Pancreas (tissue), 10 donors: Measurements from ENCODE around the gene ERMAP. TPM values are rescaled to one million over a fixed set of nuclear protein-coding genes. Genes with fewer than 3 reads are reported as not detected.

ENCODE experiments used
- ATAC-seq, 4 donors: fragments of 200-7000 bp; cut with Tn5 transposase; one replicate each; pipeline versions ENCODE4 v1.8.0 to v1.9.1; 2020; ENCODE audit warnings: mild to moderate bottlenecking in 4 of 4, moderate library complexity in 4 of 4
- DNase-seq, 6 donors: peaks; one replicate each; pipeline ENCODE4 v3.0.0-alpha.2; 2020
- FAIRE-seq: peaks from 2 replicates; lab custom pipeline; 2012; peaks lifted over from hg19 to GRCh38; lab: Jason Lieb, UNC
- H3K27ac ChIP-seq, 4 donors: fragments of 200-600 bp; sonication (generic); 1 replicate in 3 of 4; 2 replicates in 1 of 4; pipeline versions ENCODE4 v1.5.0 to v1.8.0; 2020
- H3K27me3 ChIP-seq, 4 donors: fragments of 200-600 bp; one replicate each; pipeline ENCODE4 v1.8.0; 2021
- H3K36me3 ChIP-seq, 3 donors: fragments of 200-600 bp; sonication (generic) in 1 of 3; one replicate each; pipeline versions ENCODE4 v1.5.0 to v1.8.0; 2020 to 2021
- H3K4me1 ChIP-seq, 3 donors: fragments of 200-600 bp; one replicate each; pipeline ENCODE4 v1.8.0; 2021
- H3K4me3 ChIP-seq, 4 donors: fragments of 200-600 bp; sonication (generic) in 2 of 4; one replicate each; pipeline versions ENCODE4 v1.5.0 to v1.8.0; 2020 to 2021
- H3K9me3 ChIP-seq, 4 donors: fragments of 200-600 bp; one replicate each; pipeline ENCODE4 v1.8.0; 2021
- CTCF ChIP-seq, 4 donors: fragments of 200-600 bp; sonication (generic) in 3 of 4; IDR thresholded peaks; one replicate each; pipeline versions ENCODE4 v1.5.0 to v1.8.0; 2021; ENCODE audit warnings: antibody characterized with exemption in 4 of 4
- WGBS, 2 donors: extraction: QIAGEN DNeasy Blood & Tissue Kit; methylation state at CpG; one replicate each; pipeline ENCODE4 v1.1.7; 2013; 5-methylcytosine and 5-hydroxymethylcytosine counted together
- intact Hi-C, 3 donors: fragments of 100-400 bp; cut with DNase I; formaldehyde crosslinking; loops; one replicate each; pipeline versions ENCODE4 v1.11.1 to v1.14.2; 2022
- polyA plus RNA-seq, 2 donors: library from polyadenylated mRNA; stranded (reverse); fragments of 200-250 nt; gene quantifications; one replicate each; pipeline ENCODE4 v1.2.3, GENCODE V29; 2013
- total RNA-seq, 6 donors: library from RNA; stranded (reverse); fragmentation: NEBNext Ultra II Directional in 4 of 6; extraction: Animal tissue kit (Norgen Biotek cat#: 25700) in 4 of 6; gene quantifications; one replicate each; pipeline versions ENCODE4 v1.2.1 to v1.2.4, GENCODE V29; 2021 to 2023
- donor health status: healthy with polysubstance abuse.
- donor health status: DM: no; HTN: no; CAD: no; lungs with moderate emphysema.
- donor health status: DM: no; HTN: no; CAD: no.
- donor health status: control.
- donor health status: control.
- donor health status: Bipolar disorder and iron deficiency.
- donor health status: DM: yes; HTN: yes; CAD: no.
- donor health status: DM: no; HTN: no; CAD: no.
- donor health status: DM: no; HTN: no; CAD: no.
- donor health status: DM: yes; HTN: yes; CAD: no.

The ERMAP gene
- 10 to 100 TPM in 1 of 6 donors, 1 to 10 TPM in 5; 7.0 to 11.2 (median 8.5) TPM for total RNA-seq
- 1 to 10 TPM; 4.8 to 9.2 TPM for polyA plus RNA-seq

- peak within 1 kb of the TSS; percentile 55 to 69 (median 64) for H3K4me3 ChIP-seq
- peak within 1 kb of the TSS; percentile 88 to 97 (median 93) for H3K27ac ChIP-seq
- DNase-seq (peak; percentile 88 to 99 (median 96)), ATAC-seq (peak; percentile 95 to 99 (median 97)), FAIRE-seq (no peak)
- intact Hi-C loops = no loop called here
- H3K27me3 ChIP-seq = no peaks in the 10 kb centered on the region
- no peaks in the 10 kb centered on the region for H3K9me3 ChIP-seq
- H3K36me3 ChIP-seq = no peaks in the 10 kb centered on the region
- 1% methylated on average over 49 to 66 of the region's 66 CpGs for WGBS, 2 donors
- H3K4me1 ChIP-seq = peaks cover 0 to 24% (median 7%) of the 10 kb centered on the region in 3 donors
- no peak for TF ChIP-seq CTCF (IDR thresholded peaks at IDR 0.05)
These were observed at the start of gene ERMAP, which contains the start of gene SVBP for GRCh38 chr1:42816585-42817439. Gene ERMAP, plus strand, starts transcription at chr1:42817122. Its CDS starts 13,327 bp downstream, at chr1:42830449. Gene SVBP, minus strand, starts transcription at chr1:42817397. Its CDS starts 853 bp downstream, at chr1:42816544.

GRCh38 chr1:42767510-42768000 is 49.4 kb upstream of the ERMAP start:
- H3K4me3 ChIP-seq = peak overlapping the region; percentile 96 to 98 (median 96)
- TF ChIP-seq CTCF (IDR thresholded peaks at IDR 0.05) = no peak
- peak overlapping the region; percentile 75 to 87 (median 83) for H3K27ac ChIP-seq
- ATAC-seq (peak in 3 of 4 donors; percentile 5 to 31 (median 7)), FAIRE-seq (no peak), DNase-seq (no peak)
- 1% methylated on average over 23 of the region's 23 CpGs for WGBS, 2 donors
- H3K4me1 ChIP-seq = peaks cover 0 to 19% (median 11%) of the 10 kb centered on the region in 3 donors
- H3K27me3 ChIP-seq = no peaks in the 10 kb centered on the region
- intact Hi-C loops = no loop called here
- H3K9me3 ChIP-seq = no peaks in the 10 kb centered on the region
- H3K36me3 ChIP-seq = no peaks in the 10 kb centered on the region

- H3K4me1 ChIP-seq = peaks cover 0 to 19% (median 11%) of the 10 kb centered on the region in 3 donors
- H3K36me3 ChIP-seq = no peaks in the 10 kb centered on the region
- FAIRE-seq (no peak), DNase-seq (no peak), ATAC-seq (no peak)
- H3K27me3 ChIP-seq = no peaks in the 10 kb centered on the region
- intact Hi-C loops = no loop called here
- 75 to 80% methylated on average over 2 of the region's 2 CpGs for WGBS, 2 donors
- no peaks in the 10 kb centered on the region for H3K9me3 ChIP-seq
- no peak overlapping the region for H3K27ac ChIP-seq
- H3K4me3 ChIP-seq = peak overlapping the region in 2 of 4 donors; percentile 96 to 98
- no peak for TF ChIP-seq CTCF (IDR thresholded peaks at IDR 0.05)
These were observed 48.8 kb upstream of the ERMAP start for GRCh38 chr1:42768172-42768571.

- Histone ChIP-seq H3K9me3 (no peaks in the 10 kb centered on the region), H3K4me1 (peaks cover 0 to 18% (median 11%) of the 10 kb centered on the region in 3 donors), H3K36me3 (peaks cover 0 to 10% (median 3%) of the 10 kb centered on the region in 3 donors), H3K4me3 (no peak overlapping the region), H3K27me3 (no peaks in the 10 kb centered on the region), H3K27ac (no peak overlapping the region)
- intact Hi-C loops = no loop called here
- no peak for TF ChIP-seq CTCF (IDR thresholded peaks at IDR 0.05)
- DNase-seq (no peak), FAIRE-seq (no peak), ATAC-seq (no peak)
- 92 to 95% methylated on average over 3 of the region's 3 CpGs for WGBS, 2 donors
These were observed 47.1 kb upstream of the ERMAP start for GRCh38 chr1:42769811-42770210.
